ENCODE measurements around the gene SRD5A1.
"Not testable (repeated sequence)": the region's sequence is repeated elsewhere in the genome, so short reads cannot be mapped to it uniquely, and the experiment has no call there.

The SRD5A1 gene

GRCh38 chr5:6606884-6607558 lies 26.2 kb upstream of the SRD5A1 start:
- DNase-seq, result peak; percentile 3

- DNase-seq, result no peak
Observed at GRCh38 chr5:6607559-6607936, 25.7 kb upstream of the SRD5A1 start.

GRCh38 chr5:6608016-6608415 lies 25.2 kb upstream of the SRD5A1 start:
- no peak for DNase-seq

GRCh38 chr5:6611334-6612256 lies 21.6 kb upstream of the SRD5A1 start:
- no peak for DNase-seq

GRCh38 chr5:6615034-6615815 lies 18.0 kb upstream of the SRD5A1 start:
- peak; percentile 5 for DNase-seq

- no peak for DNase-seq
Observed at GRCh38 chr5:6616632-6617031, 16.6 kb upstream of the SRD5A1 start.

- DNase-seq, result no peak
Observed at GRCh38 chr5:6623228-6623627, 10.0 kb upstream of the SRD5A1 start.

GRCh38 chr5:6623941-6624340 lies 9.3 kb upstream of the SRD5A1 start:
- DNase-seq, result no peak

GRCh38 chr5:6626508-6626907 lies 6.7 kb upstream of the SRD5A1 start:
- no peak for DNase-seq

- DNase-seq, result no peak
Observed at GRCh38 chr5:6631441-6631840, 1.8 kb upstream of the SRD5A1 start.

- no peak for DNase-seq
Observed at GRCh38 chr5:6632324-6632887, 834 bp upstream of the SRD5A1 start.

- peak; percentile 30 for DNase-seq
Observed at GRCh38 chr5:6633469-6634245, 417 bp downstream of the SRD5A1 start.

GRCh38 chr5:6634306-6634705 lies 1.1 kb downstream of the SRD5A1 start:
- peak; percentile 0 for DNase-seq

GRCh38 chr5:6634788-6635430 lies 1.7 kb downstream of the SRD5A1 start:
- no peak for DNase-seq

- no peak for DNase-seq
Observed at GRCh38 chr5:6636293-6636692, 3.1 kb downstream of the SRD5A1 start.

GRCh38 chr5:6637022-6637421 lies 3.8 kb downstream of the SRD5A1 start:
- no peak for DNase-seq

GRCh38 chr5:6637590-6637989 lies 4.3 kb downstream of the SRD5A1 start:
- no peak for DNase-seq

- DNase-seq, result no peak
Observed at GRCh38 chr5:6638236-6638635, 5.0 kb downstream of the SRD5A1 start.

- no peak for DNase-seq
Observed at GRCh38 chr5:6642655-6643054, 9.4 kb downstream of the SRD5A1 start.

- DNase-seq, result no peak
Observed at GRCh38 chr5:6644794-6645241, 11.6 kb downstream of the SRD5A1 start.

- not testable (repeated sequence) for DNase-seq
Observed at GRCh38 chr5:6645571-6646362, 12.5 kb downstream of the SRD5A1 start.

Measured in midbrain (tissue), 1 donor.